HepG2 (cell line): ENCODE measurements around the gene SMAP2. TPM values are rescaled to one million over a fixed set of nuclear protein-coding genes. Genes with fewer than 3 reads are reported as not detected.

Experiments used
- AKAP8 ChIP-seq: sonication (generic); formaldehyde crosslinking; IDR thresholded peaks from 2 replicates; pipeline ENCODE4 v1.5.1; 2020; ENCODE audit warnings: mild to moderate bottlenecking, missing genetic modification reagents
- EHMT2 ChIP-seq: fragments of 200-600 bp; sonication (generic); IDR thresholded peaks from 2 replicates; pipeline ENCODE4 v1.7.0; 2017; ENCODE audit warnings: antibody characterized with exemption, low read depth, low read length, borderline replicate concordance
- HHEX ChIP-seq: IDR thresholded peaks from 2 replicates; pipeline ENCODE4 v1.6.1; 2016; ENCODE audit warnings: control low read depth
- MAFG ChIP-seq: sonication (generic); formaldehyde crosslinking; IDR thresholded peaks from 2 replicates; pipeline ENCODE4 v1.5.1; 2020; ENCODE audit warnings: mild to moderate bottlenecking, missing genetic modification reagents
- NR2F1 ChIP-seq, 2 experiments: fragments of 450-650 bp in 1 of 2; formaldehyde crosslinking in 1 of 2; IDR thresholded peaks; 2 replicates each; pipeline versions ENCODE4 v1.5.0 to v1.6.1; 2016 to 2020; ENCODE audit warnings: mild to moderate bottlenecking in 1 of 2, missing compliant biosample characterization in 1 of 2, missing genetic modification reagents in 1 of 2, moderate library complexity in 1 of 2
- ZNF180 ChIP-seq: sonication (generic); formaldehyde crosslinking; IDR thresholded peaks from 2 replicates; pipeline ENCODE4 v1.4.0; 2020; ENCODE audit warnings: low read depth, missing genetic modification reagents, borderline replicate concordance
- ZNF24 ChIP-seq: fragments of 450-650 bp; IDR thresholded peaks from 2 replicates; pipeline ENCODE4 v1.6.1; 2017; ENCODE audit warnings: antibody characterized with exemption, mild to moderate bottlenecking
- polyA plus RNA-seq, 8 experiments: library from polyadenylated mRNA; depleted of rRNA in 3 of 8; stranded (reverse) in 7 of 8; unstranded in 1 of 8; fragments of >200 nt; fragmentation: Illumina TruSeq in 4 of 8; extraction: Trizol in 4 of 8; gene quantifications; 2 replicates each; pipeline versions ENCODE4 v1.2.1 to v1.2.3, GENCODE V29; 2011 to 2016; ENCODE audit warnings: low read depth in 4 of 8, missing spikeins in 1 of 8, mixed read lengths in 1 of 8; ENCODE audit not compliant: insufficient read depth in 1 of 8
- total RNA-seq, 5 experiments: library from RNA; depleted of rRNA; stranded (reverse); fragments of >200 nt; fragmentation: Illumina TruSeq; extraction: Trizol; gene quantifications; 2 replicates each; pipeline ENCODE4 v1.2.3, GENCODE V29; 2016; ENCODE audit warnings: low read depth in 1 of 5
- TF ChIP-seq, protein P1 (sequence below): sonication (generic); formaldehyde crosslinking; IDR thresholded peaks from 2 replicates; pipeline ENCODE4 v1.5.0; 2020; ENCODE audit warnings: missing genetic modification reagents, mild to moderate bottlenecking, borderline replicate concordance
- TF ChIP-seq, protein P2 (sequence below): fragments of 450-650 bp; IDR thresholded peaks from 2 replicates; pipeline ENCODE4 v1.6.1; 2017
- TF ChIP-seq, protein P3 (sequence below): sonication (generic); formaldehyde crosslinking; IDR thresholded peaks from 2 replicates; pipeline ENCODE4 v1.4.0; 2020; ENCODE audit warnings: missing genetic modification reagents
- TF ChIP-seq, protein P4 (sequence below): sonication (generic); formaldehyde crosslinking; IDR thresholded peaks from 2 replicates; pipeline ENCODE4 v1.4.0; 2020; ENCODE audit warnings: mild to moderate bottlenecking, missing genetic modification reagents, borderline replicate concordance
- TF ChIP-seq, protein P5 (sequence below): sonication (generic); formaldehyde crosslinking; IDR thresholded peaks from 2 replicates; pipeline ENCODE4 v1.4.0; 2020; ENCODE audit warnings: mild to moderate bottlenecking, missing genetic modification reagents

The SMAP2 gene
- total and polyA plus RNA-seq, 2 of the 13 experiments (the other 11 are each of a cell fraction or from before 2014, with no cell fraction given), result 19.0 to 22.3 TPM

DNA sequence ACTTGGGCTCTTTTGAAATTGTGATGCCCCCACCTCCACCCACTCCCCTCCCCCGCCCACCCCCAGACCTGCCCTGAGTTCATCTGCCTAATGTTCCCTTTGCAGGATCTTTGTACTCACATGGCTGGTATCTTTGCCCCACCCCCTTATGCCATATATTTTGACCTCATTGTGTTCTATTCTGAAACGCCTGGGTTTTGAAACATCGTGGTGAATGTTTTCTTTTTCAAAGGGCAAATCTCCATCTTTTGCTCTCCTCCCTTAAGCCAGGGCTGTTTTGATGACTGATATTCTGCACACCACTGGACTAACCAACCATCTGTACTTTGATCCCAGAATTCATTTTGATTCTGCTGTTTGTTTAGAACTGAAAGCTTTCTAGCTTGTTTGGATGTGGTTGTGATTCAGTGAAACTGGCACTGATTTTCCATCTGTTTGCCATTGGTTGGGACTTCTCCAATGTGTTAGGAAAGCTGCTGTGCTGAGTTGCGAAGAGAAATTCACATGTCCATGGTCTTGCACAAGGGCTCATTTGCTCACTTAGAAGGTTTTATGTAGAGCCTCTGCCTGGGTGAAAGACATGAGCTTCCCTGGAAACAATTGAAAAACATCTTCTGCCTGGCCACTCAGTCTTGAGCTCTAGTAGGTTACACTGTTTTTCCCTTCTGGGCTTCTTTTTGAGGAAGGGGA is 16.5 kb downstream of the SMAP2 start (continued):
- TF ChIP-seq MAFG (CRISPR knock-in tag) (no peak), EHMT2 (peak; percentile 80; the same call in 1 of the 2 replicates), HHEX (no peak), AKAP8 (CRISPR knock-in tag) (no peak), ZNF180 (CRISPR knock-in tag) (no peak), NR2F1 (CRISPR knock-in tag; IDR thresholded peaks at IDR 0.05) (peak in 1 of 2 experiments; percentile 19; a peak in 1 of 4 replicates), ZNF24 (peak; percentile 56; the same call in 1 of the 2 replicates)
- TF ChIP-seq, protein P1, sequence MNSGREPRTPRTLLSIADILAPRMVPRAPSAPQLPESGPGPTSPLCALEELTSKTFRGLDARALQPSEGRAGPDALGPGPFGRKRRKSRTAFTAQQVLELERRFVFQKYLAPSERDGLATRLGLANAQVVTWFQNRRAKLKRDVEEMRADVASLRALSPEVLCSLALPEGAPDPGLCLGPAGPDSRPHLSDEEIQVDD (CRISPR knock-in tag), result no peak
- TF ChIP-seq, protein P2, sequence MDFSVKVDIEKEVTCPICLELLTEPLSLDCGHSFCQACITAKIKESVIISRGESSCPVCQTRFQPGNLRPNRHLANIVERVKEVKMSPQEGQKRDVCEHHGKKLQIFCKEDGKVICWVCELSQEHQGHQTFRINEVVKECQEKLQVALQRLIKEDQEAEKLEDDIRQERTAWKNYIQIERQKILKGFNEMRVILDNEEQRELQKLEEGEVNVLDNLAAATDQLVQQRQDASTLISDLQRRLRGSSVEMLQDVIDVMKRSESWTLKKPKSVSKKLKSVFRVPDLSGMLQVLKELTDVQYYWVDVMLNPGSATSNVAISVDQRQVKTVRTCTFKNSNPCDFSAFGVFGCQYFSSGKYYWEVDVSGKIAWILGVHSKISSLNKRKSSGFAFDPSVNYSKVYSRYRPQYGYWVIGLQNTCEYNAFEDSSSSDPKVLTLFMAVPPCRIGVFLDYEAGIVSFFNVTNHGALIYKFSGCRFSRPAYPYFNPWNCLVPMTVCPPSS, result no peak
- TF ChIP-seq, protein P3, sequence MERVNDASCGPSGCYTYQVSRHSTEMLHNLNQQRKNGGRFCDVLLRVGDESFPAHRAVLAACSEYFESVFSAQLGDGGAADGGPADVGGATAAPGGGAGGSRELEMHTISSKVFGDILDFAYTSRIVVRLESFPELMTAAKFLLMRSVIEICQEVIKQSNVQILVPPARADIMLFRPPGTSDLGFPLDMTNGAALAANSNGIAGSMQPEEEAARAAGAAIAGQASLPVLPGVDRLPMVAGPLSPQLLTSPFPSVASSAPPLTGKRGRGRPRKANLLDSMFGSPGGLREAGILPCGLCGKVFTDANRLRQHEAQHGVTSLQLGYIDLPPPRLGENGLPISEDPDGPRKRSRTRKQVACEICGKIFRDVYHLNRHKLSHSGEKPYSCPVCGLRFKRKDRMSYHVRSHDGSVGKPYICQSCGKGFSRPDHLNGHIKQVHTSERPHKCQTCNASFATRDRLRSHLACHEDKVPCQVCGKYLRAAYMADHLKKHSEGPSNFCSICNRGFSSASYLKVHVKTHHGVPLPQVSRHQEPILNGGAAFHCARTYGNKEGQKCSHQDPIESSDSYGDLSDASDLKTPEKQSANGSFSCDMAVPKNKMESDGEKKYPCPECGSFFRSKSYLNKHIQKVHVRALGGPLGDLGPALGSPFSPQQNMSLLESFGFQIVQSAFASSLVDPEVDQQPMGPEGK, result peak; percentile 51
- TF ChIP-seq, protein P4, sequence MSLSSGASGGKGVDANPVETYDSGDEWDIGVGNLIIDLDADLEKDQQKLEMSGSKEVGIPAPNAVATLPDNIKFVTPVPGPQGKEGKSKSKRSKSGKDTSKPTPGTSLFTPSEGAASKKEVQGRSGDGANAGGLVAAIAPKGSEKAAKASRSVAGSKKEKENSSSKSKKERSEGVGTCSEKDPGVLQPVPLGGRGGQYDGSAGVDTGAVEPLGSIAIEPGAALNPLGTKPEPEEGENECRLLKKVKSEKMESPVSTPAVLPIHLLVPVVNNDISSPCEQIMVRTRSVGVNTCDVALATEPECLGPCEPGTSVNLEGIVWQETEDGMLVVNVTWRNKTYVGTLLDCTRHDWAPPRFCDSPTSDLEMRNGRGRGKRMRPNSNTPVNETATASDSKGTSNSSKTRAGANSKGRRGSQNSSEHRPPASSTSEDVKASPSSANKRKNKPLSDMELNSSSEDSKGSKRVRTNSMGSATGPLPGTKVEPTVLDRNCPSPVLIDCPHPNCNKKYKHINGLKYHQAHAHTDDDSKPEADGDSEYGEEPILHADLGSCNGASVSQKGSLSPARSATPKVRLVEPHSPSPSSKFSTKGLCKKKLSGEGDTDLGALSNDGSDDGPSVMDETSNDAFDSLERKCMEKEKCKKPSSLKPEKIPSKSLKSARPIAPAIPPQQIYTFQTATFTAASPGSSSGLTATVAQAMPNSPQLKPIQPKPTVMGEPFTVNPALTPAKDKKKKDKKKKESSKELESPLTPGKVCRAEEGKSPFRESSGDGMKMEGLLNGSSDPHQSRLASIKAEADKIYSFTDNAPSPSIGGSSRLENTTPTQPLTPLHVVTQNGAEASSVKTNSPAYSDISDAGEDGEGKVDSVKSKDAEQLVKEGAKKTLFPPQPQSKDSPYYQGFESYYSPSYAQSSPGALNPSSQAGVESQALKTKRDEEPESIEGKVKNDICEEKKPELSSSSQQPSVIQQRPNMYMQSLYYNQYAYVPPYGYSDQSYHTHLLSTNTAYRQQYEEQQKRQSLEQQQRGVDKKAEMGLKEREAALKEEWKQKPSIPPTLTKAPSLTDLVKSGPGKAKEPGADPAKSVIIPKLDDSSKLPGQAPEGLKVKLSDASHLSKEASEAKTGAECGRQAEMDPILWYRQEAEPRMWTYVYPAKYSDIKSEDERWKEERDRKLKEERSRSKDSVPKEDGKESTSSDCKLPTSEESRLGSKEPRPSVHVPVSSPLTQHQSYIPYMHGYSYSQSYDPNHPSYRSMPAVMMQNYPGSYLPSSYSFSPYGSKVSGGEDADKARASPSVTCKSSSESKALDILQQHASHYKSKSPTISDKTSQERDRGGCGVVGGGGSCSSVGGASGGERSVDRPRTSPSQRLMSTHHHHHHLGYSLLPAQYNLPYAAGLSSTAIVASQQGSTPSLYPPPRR (CRISPR knock-in tag), result peak; percentile 65; the same call in 1 of the 2 replicates
- TF ChIP-seq, protein P5, sequence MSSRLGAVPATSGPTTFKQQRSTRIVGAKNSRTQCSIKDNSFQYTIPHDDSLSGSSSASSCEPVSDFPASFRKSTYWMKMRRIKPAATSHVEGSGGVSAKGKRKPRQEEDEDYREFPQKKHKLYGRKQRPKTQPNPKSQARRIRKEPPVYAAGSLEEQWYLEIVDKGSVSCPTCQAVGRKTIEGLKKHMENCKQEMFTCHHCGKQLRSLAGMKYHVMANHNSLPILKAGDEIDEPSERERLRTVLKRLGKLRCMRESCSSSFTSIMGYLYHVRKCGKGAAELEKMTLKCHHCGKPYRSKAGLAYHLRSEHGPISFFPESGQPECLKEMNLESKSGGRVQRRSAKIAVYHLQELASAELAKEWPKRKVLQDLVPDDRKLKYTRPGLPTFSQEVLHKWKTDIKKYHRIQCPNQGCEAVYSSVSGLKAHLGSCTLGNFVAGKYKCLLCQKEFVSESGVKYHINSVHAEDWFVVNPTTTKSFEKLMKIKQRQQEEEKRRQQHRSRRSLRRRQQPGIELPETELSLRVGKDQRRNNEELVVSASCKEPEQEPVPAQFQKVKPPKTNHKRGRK, result no peak
